ENCODE measurements around the gene TP73. TPM values are rescaled to one million over a fixed set of nuclear protein-coding genes. Genes with fewer than 3 reads are reported as not detected.

The TP73 gene
- total RNA-seq, 1 experiment from 2014 or later, result 19.2 TPM

DNA sequence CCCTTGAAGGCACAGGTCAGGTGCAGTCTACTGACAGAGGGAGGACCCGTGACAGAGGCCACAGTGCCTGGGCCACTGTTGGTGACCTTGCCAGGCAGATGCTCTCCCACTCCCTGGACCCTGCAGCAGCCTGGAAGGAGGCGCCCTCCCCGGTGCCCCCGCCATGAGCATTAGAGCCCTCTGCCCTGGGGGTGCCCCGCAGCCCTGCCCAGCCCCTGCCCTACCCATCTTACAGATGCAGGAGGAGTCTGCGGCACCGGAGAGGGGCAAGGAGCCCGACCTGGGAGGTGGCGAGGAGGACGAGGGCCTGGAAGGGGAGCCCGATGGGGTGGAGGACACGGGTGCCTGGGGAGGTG is 110.5 kb downstream of the TP73 start:
- Histone ChIP-seq H2AFZ (ENCODE audit: low read depth, low read length, poor library complexity, severe bottlenecking) (no peak overlapping the region), H3K4me3 (replicated peaks in 1 of 2; ENCODE audit: low read depth in 1 of 2, low read length in 2 of 2) (no peak overlapping the region), H3K36me3 (ENCODE audit: control insufficient read depth in 1 of 2, insufficient read depth in 2 of 2, low read length in 2 of 2) (no peaks in the 10 kb centered on the region), H3K79me2 (ENCODE audit: insufficient read depth, low read length) (no peaks in the 10 kb centered on the region), H3K4me2 (ENCODE audit: low read length) (no peak overlapping the region), H3K27me3 (ENCODE audit: insufficient read depth, low read length) (peaks cover 7% of the 10 kb centered on the region; the same call in 1 of the 2 replicates), H3K9me2 (ENCODE audit: insufficient read depth) (no peaks in the 10 kb centered on the region), H3K9me3 (ENCODE audit: control insufficient read depth in 1 of 2, insufficient read depth in 1 of 2, low read depth in 1 of 2, low read length in 2 of 2) (no peaks in the 10 kb centered on the region), H3K27ac (ENCODE audit: low read depth, low read length) (no peak overlapping the region), H4K20me1 (ENCODE audit: insufficient read depth) (no peaks in the 10 kb centered on the region), H3K4me1 (ENCODE audit: control insufficient read depth in 1 of 2, insufficient read depth in 2 of 2, low read length in 2 of 2) (no peaks in the 10 kb centered on the region), H3K9ac (ENCODE audit: low read length) (no peak overlapping the region)
- ChIA-PET POLR2A (no interaction called here), CTCF (no interaction called here), RAD21 (ENCODE audit: low non-redundant PET in 1 of 2, low total read pairs in 2 of 2, uncharacterized antibody in 2 of 2, unreplicated experiment in 2 of 2) (no interaction called here)
- ATAC-seq, result no peak
- BruUV-seq (replicated peaks), result no TSS peak
- TF ChIP-seq, protein P1, sequence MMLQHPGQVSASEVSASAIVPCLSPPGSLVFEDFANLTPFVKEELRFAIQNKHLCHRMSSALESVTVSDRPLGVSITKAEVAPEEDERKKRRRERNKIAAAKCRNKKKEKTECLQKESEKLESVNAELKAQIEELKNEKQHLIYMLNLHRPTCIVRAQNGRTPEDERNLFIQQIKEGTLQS (IDR thresholded peaks at IDR 0.05), result no peak
- TF ChIP-seq ELF1 (IDR thresholded peaks at IDR 0.05; ENCODE audit: borderline replicate concordance, low read depth) (no peak), SRF (IDR thresholded peaks at IDR 0.05; ENCODE audit: low read depth) (no peak), YY1 (IDR thresholded peaks at IDR 0.05; ENCODE audit: extremely low read depth, insufficient replicate concordance, low read depth, low read length) (no peak), EGR1 (IDR thresholded peaks at IDR 0.05; ENCODE audit: low read depth) (no peak), RAD21 (IDR thresholded peaks at IDR 0.05; ENCODE audit: low read depth) (no peak), POLR2AphosphoS5 (IDR thresholded peaks at IDR 0.05; ENCODE audit: low read depth, low read length) (no peak), CBX3 (IDR thresholded peaks at IDR 0.05; ENCODE audit: low read depth) (no peak), EZH2phosphoT487 (IDR thresholded peaks at IDR 0.05; ENCODE audit: borderline replicate concordance) (no peak), CEBPB (IDR thresholded peaks at IDR 0.05; ENCODE audit: low read depth) (no peak)
- TF ChIP-seq, protein P2, sequence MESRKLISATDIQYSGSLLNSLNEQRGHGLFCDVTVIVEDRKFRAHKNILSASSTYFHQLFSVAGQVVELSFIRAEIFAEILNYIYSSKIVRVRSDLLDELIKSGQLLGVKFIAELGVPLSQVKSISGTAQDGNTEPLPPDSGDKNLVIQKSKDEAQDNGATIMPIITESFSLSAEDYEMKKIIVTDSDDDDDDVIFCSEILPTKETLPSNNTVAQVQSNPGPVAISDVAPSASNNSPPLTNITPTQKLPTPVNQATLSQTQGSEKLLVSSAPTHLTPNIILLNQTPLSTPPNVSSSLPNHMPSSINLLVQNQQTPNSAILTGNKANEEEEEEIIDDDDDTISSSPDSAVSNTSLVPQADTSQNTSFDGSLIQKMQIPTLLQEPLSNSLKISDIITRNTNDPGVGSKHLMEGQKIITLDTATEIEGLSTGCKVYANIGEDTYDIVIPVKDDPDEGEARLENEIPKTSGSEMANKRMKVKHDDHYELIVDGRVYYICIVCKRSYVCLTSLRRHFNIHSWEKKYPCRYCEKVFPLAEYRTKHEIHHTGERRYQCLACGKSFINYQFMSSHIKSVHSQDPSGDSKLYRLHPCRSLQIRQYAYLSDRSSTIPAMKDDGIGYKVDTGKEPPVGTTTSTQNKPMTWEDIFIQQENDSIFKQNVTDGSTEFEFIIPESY (IDR thresholded peaks at IDR 0.05; ENCODE audit: extremely low read depth, insufficient replicate concordance, low read length), result no peak
- TF ChIP-seq, protein P3, sequence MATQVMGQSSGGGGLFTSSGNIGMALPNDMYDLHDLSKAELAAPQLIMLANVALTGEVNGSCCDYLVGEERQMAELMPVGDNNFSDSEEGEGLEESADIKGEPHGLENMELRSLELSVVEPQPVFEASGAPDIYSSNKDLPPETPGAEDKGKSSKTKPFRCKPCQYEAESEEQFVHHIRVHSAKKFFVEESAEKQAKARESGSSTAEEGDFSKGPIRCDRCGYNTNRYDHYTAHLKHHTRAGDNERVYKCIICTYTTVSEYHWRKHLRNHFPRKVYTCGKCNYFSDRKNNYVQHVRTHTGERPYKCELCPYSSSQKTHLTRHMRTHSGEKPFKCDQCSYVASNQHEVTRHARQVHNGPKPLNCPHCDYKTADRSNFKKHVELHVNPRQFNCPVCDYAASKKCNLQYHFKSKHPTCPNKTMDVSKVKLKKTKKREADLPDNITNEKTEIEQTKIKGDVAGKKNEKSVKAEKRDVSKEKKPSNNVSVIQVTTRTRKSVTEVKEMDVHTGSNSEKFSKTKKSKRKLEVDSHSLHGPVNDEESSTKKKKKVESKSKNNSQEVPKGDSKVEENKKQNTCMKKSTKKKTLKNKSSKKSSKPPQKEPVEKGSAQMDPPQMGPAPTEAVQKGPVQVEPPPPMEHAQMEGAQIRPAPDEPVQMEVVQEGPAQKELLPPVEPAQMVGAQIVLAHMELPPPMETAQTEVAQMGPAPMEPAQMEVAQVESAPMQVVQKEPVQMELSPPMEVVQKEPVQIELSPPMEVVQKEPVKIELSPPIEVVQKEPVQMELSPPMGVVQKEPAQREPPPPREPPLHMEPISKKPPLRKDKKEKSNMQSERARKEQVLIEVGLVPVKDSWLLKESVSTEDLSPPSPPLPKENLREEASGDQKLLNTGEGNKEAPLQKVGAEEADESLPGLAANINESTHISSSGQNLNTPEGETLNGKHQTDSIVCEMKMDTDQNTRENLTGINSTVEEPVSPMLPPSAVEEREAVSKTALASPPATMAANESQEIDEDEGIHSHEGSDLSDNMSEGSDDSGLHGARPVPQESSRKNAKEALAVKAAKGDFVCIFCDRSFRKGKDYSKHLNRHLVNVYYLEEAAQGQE (IDR thresholded peaks at IDR 0.05; ENCODE audit: low read depth), result no peak
- DNase-seq (ENCODE audit: low read depth, low spot score), result no peak
- intact Hi-C loops (cut with micrococcal nuclease), result no loop called here
